NB4 (cell line): Measurements from ENCODE around the gene CSF3.

ENCODE experiments used
- DNase-seq: peaks from one replicate; pipeline ENCODE4 v3.0.0; 2010; ENCODE audit warnings: low read depth
- H3K4me3 ChIP-seq: one replicate; pipeline ENCODE4 v1.5.1; 2011; ENCODE audit warnings: mild to moderate bottlenecking, low read depth, low read length, moderate library complexity
- CTCF ChIP-seq: IDR thresholded peaks from one replicate; pipeline ENCODE4 v1.5.1; 2012; ENCODE audit warnings: low read depth, low read length
- MAX ChIP-seq: IDR thresholded peaks from 2 replicates; pipeline ENCODE4 v1.6.1; 2011; ENCODE audit warnings: low read depth, low read length
- MYC ChIP-seq: IDR thresholded peaks from 2 replicates; pipeline ENCODE4 v1.6.1; 2011; ENCODE audit warnings: low read depth, low read length
- POLR2A ChIP-seq: IDR thresholded peaks from 2 replicates; pipeline ENCODE4 v1.6.1; 2011; ENCODE audit warnings: mild to moderate bottlenecking; ENCODE audit not compliant: insufficient read length; ENCODE audit errors: extremely low read depth

Gene CSF3

GRCh38 chr17:39980351-39981206 is 34.7 kb upstream of the CSF3 start, which contains the start of gene PSMD3:
Gene PSMD3, plus strand, starts transcription at chr17:39980807. Its CDS starts 164 bp downstream, at chr17:39980971.
- DNase-seq, result peak; percentile 100
- TF ChIP-seq MYC (peak; percentile 92), MAX (peak; percentile 66), CTCF (peak; percentile 79), POLR2A (peak; percentile 79)
- peak within 1 kb of the TSS; percentile 96 for H3K4me3 ChIP-seq

- peak overlapping the region; percentile 96 for H3K4me3 ChIP-seq
- TF ChIP-seq CTCF (no peak), MAX (no peak), POLR2A (no peak), MYC (no peak)
- peak; percentile 30 for DNase-seq
Observed at GRCh38 chr17:39981207-39981741, 34.0 kb upstream of the CSF3 start.

DNA sequence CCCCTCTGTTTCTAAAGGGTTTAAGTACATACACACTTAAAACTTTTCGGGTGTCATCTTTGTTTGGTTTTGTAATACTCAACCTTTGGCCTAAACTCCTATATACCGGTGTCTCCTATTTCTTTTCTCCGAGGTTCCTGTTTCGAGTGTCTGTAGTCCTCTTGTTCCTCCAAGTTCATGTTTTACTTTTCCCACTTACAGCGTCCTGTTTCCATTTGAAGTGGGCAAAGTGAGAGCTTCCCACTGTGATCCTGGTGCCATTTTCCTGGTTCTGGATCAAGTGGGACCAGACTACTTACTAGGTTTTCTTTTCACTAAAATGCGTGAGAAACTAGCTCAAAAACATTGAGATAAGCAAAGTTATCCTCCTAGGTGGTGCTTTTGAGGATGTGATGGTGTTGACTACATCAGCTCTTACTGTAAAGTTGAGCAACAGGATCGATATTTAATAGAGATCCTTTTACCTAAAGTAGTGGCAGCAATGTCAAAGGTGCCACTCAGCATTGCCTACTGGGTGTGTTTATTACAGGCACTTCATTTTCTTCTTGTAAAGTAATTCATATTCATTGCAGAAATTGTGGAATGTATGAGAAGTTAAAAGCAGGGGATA is 33.4 kb upstream of the CSF3 start:
- no peak for TF ChIP-seq MYC
- peak overlapping the region; percentile 96 for H3K4me3 ChIP-seq
- peak; percentile 46 for DNase-seq

- no peak overlapping the region for H3K4me3 ChIP-seq
- DNase-seq, result no peak
- TF ChIP-seq MYC, result no peak
- TF ChIP-seq POLR2A, result no peak
- no peak for TF ChIP-seq CTCF
- TF ChIP-seq MAX, result no peak
Observed at GRCh38 chr17:39988206-39988810, 26.9 kb upstream of the CSF3 start.

DNA sequence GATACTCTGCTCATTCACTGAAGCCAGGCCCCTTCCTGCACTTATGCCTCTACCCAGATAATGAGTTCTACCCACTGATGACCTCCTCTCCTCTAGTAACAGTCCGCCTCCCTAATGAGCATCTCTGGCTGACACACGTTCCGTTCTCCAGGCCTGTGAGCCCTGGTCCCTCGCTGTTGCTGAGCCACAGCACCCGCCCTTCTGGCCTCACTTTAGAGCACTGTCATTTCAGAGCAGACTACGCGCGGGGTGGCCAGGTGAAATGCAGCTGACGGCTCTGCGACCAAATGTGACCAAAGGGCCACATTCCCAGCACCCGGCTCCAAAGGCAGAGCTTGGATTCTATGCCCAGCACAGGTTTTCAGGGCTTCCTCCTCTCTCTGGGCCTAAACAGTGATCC is 20.8 kb upstream of the CSF3 start:
- DNase-seq, result no peak
- no peak overlapping the region for H3K4me3 ChIP-seq
- TF ChIP-seq POLR2A (no peak), MYC (no peak), CTCF (no peak), MAX (no peak)

GRCh38 chr17:39995438-39995837 is 19.8 kb upstream of the CSF3 start:
- no peak overlapping the region for H3K4me3 ChIP-seq
- TF ChIP-seq CTCF, result no peak
- TF ChIP-seq MAX, result no peak
- no peak for TF ChIP-seq MYC
- TF ChIP-seq POLR2A, result no peak
- no peak for DNase-seq
